ENCODE results near the gene CNPPD1.

The CNPPD1 gene

DNA sequence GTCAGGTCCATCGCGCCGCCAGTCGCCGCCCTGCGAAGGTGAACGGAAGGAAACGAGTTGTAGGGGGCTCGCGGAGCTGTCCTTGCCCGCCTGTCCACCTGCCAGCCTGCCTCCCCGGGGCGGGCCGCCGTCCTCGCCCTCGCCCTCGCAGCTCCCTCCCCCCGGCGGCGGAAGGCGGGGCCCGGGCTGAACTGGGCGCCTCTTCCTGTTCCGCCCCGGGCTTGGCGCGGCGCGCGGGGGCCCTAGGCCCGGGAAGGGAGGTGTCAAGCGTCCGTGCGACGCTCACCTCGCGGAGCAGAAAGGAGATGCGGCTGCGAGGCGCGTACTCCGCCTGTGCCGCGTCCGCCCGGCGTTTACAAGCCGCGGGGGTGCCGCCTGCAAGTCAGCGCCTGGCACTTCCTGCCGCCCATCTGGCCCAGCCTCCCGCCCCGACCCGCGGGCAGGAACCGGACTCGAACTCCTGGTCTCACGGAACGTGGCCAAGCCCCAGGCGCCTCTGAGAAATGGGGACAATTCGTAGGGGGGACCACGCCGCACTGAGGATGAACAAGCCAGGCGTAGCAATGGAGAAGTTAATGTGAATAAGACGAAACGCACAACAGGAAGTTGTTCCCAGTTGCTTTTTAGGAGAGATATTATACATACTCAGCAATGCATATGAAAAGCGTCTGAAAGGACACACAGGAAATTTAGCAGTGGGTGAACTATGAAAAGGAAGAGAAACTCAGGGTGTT lies at the start of gene CNPPD1:
Gene CNPPD1, minus strand, starts transcription at position 108 of the 734 bp plus-strand sequence. Its CDS starts 97 bp downstream, at position 11.
- peak; percentile 34 to 91 (median 75) for DNase-seq

DNA sequence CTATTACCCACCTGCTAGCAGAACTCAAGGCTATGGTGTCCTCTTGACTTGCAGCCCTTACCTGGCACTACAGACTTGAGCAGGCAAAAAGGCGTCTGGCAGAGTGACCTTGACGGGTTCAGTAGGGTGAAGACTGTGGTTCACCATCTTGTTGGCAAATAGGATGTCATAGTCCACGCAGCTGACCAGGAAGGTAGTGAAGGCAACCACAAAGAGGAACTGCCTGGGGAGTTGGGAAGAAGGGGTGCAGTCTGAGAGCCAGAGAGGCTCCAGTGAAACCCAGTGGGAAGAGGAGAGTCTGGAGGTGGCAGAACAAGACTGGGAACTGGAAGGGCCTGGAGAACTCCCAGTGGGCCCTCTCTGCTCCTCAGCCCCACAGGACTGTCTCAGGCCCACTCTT lies 48.6 kb upstream of the CNPPD1 start:
- DNase-seq = no peak

DNA sequence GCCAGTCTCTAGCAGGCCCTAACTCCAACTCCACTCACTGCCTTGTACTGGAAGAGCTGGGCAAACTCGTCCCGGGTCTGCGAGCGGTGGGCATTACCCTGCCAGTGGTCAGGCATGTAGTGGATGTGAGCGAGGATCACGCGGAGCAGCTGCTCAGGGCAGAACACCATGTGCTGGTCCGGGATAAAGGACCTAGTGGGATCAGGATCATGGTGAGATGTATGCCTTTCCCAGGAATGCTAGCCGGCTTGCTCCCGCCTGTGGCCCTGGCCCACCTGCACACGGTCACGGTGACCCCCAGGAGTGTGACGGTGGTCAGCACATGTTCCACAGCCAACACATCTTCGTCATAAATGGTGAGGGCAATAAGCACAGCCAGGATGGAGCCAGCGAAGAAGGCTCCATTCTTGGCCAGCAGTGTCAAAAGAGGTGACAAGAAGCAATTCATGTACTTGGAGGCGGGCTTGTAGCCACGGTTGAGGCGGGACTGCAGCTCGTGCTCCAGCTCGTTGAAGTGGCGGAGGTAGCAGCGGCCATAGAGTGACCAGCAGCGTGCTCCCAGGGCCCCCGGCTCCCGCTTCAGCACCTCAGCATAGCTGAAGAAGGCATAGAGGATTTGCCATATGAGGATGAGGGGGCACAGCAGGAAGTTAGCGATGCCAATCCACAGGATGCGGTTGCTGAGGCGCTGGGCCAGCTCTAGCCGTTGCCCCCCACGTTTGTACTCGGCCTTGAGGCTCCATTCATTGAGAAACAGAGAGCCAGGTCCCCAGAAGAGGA lies 47.3 kb upstream of the CNPPD1 start:
- DNase-seq = no peak

DNA sequence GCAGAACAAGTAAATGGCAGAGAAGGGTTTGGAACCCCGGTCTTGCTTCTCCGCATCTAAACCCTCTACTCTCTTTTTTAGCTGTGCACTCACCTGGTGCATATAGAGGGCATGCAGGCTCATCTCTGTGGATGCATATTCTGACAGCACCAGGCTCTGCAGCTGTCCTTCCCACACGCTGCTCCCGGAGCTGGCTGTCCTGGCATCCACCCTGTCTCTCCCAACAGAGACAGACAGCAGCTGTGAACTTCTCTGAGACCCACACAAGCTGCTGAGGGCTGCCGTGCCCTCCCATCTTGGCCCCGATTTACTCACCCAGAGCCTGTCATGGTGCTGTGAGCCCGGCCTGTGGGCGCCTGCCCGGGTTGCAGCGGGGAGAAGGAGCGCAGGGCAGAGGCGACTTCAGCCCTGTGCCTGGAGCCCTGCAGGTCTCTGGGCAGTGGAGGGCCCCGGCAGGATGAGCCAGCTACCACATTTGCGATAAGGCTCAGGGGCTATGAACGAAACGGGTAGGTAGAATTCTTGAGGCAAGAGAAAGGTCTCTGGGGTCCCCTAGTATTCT lies 45.3 kb upstream of the CNPPD1 start:
- no peak for DNase-seq

DNA sequence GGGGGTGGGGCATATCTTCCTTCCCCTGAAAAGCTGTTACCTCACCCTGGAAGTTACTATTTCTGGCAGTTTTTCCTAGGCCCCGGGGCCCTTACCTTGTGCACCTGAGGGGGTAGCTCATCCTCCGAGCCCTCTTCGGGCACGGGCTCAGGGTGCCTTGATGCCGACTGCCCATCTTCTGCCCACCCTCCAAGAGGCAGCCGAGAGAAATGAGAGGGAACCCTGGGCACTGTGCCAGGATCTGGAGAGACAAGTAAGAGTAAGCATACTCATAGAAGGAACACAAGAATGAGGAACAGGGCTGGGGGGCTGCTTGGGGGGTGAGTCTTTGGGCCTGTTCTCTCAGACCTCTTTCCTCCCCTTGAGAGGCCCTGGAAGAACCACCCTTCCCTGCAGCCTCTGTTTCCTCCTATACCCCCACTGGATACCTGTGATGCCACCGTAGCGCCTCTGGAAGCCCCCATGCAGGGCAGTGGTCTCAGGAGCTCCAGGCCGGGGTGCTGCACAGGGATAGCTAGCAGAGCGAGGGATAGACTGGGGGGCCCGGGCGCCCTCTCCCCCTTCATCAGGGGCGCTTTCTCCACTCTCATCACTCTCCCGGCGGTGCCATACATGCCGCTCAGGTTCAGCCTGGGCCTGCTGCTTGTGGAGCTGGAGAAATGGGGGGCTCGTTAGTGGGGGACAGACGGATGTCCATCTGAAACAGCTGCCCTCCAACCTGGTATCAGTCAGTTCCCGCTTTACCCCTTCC lies 44.1 kb upstream of the CNPPD1 start:
- no peak for DNase-seq

DNA sequence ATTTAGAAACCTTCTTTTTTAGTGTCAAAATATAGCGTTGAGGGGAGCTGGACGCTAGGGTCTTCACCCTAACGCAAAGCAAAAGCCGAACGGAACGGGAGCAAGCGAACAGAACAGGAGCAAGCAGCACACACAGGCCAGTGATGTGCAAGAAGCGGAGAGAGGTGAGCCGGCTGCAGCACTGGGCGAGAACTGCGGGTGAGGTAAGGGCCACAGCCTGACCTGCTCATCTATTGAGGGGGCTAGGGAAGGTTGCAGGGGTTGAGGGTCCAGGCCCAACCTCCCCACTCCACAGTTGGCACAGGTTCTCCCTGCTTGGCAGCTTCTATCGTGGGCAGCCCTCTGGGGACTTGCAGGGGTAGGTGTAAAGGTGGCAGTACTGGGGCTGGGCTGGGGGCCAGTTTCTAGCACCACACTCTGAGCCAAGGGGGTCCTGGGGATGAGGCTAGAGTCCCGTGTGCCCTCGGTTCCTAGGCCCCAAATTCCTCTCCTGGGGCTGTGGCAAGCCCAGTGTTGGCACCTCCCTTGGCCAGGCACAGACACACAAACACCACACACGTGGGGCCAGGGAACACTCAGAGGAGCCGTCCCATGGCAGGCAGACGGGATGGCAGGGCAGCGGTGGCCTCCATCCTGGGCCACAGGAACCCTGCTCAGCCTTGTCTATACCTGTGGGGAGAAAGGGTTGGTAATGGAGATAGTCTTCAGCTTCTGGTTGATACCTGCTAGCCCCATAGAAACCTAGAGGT lies 43.2 kb upstream of the CNPPD1 start:
- no peak for DNase-seq

DNA sequence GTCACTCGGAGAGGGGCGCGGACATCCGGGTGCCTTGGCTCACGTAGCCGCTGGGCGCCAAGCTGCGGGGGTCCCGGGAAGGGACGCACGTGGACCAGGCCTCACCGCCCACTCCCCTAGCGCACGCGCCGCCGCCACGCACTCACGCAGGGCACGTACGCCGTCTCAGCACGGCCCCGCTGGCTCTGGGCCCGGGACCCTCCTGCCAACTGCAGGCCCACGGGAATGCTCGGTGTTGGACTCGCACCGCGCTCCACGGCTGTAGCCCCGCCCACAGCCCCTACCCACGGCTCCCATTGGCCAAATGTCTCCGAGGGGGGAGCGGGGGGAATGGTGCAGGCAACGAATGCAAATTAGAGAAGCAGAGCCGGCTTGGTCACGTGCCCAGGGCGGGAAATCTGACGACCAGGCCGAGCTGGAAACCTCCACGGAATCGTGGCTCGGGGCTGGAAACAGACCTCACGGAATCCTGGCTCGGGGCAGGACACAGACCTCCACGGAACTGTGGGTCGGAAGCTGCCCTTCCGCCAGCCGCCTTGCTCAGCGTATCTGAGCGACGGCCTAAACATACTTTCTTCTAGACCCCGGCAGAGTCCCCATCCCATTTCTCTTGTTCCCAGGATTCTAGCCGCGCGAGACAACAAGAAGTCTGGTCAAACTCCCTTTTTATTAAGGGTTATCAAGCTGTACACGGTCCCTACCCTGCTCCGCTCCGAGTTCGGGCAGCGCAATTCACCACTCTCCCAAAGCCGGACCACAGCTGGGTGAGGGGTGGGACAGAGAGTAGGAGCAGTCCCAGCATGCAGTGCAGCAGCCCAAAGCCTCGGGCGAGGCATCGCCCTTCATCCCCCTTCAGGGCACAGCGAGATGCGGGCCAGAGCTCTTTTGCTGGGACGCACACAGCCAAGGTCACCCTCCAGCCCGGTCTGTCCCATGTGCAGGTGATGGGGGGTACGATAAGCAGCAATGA lies 42.3 kb upstream of the CNPPD1 start, which contains the start of gene ABCB6:
Gene ABCB6, minus strand, starts transcription at position 227 of the 970 bp plus-strand sequence. CDS start 285 bp downstream, outside the sequence.
- DNase-seq = peak; percentile 76 to 98 (median 95)

DNA sequence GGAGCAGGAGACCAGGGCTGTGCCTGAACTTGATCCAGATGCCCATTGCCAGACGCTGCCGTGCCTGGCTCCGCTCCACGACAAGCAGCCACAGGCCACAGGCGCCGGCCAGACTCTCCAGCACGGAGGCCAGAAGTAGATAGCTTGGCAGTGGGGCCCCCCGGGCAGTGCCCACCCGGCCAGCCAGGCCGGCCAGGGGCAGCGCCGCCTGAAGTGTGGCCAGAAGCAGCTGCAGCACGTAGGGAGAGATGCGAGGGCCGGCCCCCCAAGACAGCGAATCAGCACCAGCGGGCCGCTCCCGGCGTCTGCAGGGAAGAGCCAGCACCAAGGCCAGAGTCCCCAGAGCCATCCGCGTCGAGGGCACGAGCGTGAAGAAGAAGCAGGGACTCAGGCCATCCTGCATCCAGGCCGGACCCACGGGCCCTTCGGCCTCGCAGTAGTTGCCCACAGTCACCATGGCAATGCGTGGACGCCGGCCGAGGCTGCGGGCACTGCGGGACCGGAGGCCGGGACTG lies 41.5 kb upstream of the CNPPD1 start:
- peak in 48 of 51 donors; percentile 33 to 88 (median 69) for DNase-seq

DNA sequence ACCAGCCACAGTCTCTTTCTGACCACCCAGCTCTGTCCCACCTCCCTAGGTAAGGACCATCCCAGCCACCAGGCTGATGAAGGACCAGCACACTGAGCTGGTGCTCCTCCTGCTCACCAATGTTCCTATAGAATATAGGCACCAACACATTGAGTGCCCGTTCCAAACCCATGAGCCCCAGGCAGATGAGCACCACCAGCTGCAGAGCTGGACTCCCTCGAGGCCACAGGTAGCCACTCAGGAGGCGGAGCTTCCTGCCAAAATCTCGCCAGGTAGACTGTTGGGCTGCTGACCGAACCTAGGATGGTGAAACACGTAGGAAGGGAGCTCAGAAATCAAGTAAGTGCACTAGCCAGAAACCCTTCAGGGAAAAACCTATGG lies 39.8 kb upstream of the CNPPD1 start:
- no peak for DNase-seq

DNA sequence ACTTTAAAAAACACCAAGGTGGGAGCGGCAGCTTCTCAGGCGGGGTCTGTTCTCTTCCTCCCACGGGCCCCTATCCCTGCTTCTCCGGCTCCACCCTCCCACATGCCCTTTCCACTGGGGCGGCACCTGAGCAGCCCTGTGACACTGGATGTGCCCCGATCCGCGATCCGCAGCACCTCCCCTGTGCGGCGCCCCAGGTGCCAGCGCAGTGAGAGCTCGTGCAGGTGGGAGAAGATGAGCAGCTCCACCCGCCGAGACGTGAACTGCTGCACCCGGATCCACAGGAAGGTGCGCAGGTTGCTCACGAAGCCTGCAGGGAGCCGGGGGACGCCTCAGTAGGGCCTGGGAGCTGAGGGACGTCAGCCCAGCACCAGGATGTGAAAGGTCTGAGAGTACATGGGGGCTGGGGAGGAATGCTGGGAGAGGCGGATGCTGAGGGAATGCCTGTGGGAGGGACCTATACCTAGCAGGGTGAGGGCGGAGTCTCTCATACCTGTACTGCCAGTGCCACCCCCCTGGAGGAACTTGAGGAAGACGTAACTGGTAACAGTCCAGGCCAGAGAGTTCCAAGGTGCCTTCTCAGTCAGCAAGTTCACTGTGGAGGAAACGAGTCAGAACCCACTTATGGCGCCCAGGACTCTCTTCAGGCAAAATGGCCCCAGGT lies 39.3 kb upstream of the CNPPD1 start:
- DNase-seq = no peak

DNA sequence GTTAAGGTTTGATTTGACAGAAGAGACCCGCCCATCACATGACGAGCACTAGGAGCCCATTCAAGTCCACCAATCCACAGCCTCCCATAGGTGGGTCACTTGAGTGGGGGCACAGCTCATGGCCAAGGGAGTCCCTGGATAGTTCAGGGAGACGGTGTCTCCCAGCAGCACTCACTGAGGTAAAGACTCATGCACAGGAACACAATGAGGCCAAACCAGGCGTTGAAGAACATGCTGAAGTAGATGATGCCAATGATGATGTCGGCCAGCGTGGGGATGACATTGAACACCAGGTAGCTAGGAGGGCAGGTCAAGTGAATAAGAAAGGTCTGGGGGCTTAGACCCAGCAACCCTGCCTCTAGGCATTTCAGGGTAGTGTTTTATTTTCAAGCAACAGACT lies 38.1 kb upstream of the CNPPD1 start:
- DNase-seq = no peak

DNA sequence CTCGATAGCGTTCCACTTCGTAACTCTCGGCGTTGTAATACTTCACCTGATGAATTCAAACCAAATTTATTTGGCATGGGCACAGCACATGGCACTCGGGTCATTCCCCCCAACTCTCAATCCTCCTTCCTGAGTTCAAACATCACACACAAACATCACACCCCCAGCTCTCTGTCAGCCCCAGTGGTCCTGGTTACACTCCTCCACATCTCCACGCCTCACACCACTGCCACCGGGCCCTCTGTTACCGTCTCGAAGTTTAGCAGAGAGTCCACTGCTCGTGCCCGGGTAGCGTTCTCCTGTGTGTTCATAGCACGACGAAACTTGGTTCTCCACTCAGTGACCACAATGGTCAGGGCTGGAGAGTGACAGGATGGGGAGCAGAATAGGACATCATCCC lies 37.4 kb upstream of the CNPPD1 start:
- DNase-seq = no peak

DNA sequence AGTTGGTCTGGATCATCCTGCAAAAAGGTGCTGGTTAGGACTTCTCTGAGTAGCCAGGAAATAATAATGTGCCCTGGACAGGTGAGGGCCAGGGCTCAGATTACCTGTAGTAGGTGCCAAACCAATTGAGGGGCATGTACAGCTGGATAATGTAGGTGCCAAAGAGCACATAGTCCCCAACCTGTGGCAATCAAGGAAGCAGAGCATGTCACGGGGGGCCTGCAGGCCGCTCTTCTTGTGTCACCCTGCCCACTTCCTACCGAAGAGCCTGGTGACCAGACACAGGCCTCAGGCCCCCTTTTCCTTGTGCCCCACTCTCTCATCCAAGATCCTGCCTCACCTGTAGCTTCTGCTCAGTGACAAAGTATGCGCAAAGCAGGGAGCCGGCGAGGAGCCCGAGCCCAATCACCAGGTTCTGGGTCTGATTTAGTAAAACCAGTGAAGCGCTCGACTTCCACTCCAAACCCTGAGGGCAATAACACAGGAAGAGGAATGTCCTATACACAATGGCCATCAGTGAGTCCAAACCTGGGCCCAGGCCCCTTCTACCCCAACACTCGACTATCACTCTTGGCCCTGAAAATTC lies 36.9 kb upstream of the CNPPD1 start:
- no peak for DNase-seq

DNA sequence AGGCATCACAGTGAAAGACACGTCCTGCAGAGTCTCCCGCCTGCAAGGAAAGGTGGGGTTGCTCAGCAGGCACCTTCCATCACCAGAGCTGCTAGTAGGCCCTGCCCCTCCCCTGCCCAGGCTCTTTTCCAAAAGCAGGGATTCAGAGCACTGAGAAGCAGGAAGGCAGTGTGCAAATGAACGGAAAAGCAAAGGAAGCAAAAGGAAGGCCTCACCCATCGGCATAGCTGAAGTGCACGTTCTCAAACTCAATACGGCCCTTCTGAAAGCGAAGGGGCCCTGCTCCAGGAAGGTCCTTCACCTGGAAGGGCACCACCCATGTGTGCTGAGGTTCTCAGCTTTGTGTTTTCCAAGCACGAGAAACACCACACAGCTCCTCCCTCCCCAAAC lies 36.3 kb upstream of the CNPPD1 start:
- DNase-seq = no peak

DNA sequence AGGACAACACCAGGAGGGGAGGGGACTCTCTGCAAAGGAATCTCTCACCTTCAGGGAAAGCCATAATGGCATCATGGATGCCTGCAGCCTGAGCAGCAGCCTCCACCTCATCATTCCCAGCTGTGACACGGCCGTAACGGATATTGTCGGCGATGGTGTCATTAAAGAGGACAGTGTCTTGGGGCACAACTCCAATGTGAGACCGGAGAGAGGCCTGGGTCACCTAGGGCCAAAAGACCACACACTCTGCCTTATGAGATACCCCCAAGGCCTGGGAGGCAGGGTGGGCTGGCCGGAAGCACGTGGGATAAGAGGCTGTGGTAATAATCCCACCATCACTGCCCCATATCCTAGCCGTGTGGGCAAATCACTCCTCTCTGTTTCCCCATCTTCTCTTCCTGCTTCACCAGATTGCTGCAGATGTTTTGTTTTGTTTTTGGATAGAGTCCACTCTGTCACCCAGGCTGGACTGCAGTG lies 34.2 kb upstream of the CNPPD1 start:
- DNase-seq = no peak

DNA sequence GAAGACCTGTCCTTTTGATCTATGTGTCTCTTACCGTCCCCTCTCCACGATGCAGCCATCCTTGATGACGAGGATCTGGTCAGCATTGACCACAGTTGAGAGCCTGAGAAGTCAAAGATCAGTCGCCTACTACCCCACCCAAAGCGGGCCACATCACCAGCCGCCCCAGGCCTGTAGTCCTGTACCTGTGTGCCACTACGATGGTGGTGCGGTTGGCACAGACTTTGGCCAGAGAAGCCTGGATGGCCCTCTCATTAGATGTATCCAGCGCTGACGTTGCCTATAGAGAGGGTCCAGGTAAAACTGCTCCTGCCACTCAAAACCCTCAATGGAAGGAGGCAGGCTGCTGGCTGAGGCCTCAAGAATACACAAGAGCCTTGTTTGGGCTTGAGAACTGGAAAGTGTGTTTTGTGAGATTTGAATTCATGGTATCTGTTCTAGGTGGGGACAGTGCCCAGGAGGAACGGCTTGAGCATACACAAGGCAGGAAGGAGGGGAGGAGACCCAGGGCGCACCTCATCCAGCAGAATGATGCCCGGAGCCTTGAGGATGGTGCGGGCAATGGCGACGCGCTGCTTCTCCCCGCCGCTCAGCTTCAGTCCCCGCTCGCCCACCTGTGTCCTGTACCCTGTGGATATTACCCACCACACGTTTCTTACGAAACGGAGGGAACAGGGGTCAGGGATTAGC lies 33.6 kb upstream of the CNPPD1 start:
- no peak for DNase-seq

Data from hypothalamus (tissue), 51 donors.